ENCODE measurements around the gene OR51E1. TPM values are rescaled to one million over a fixed set of nuclear protein-coding genes. Genes with fewer than 3 reads are reported as not detected.

The OR51E1 gene
- total RNA-seq, 4 donors from 2014 or later = 0.12 to 1.2 (median 0.25) TPM

- H3K27ac ChIP-seq = no peak overlapping the region
- ATAC-seq = no peak
- intact Hi-C loops (cut with DNase I; ENCODE audit: low total_unique reads) = no loop called here
- in situ Hi-C loops (cut with MboI; ENCODE audit: low sequenced_read_pairs in 4 of 4) = no loop called here
- H3K4me1 ChIP-seq = no peaks in the 10 kb centered on the region
- TF ChIP-seq POLR2A (IDR thresholded peaks at IDR 0.05) (no peak), CTCF (IDR thresholded peaks at IDR 0.05 in 4 of 5, conservative IDR thresholded peaks at IDR 0.05 in 1 of 5) (no peak)
- DNase-seq = no peak
- H3K9me3 ChIP-seq = no peaks in the 10 kb centered on the region
- H3K4me3 ChIP-seq = no peak overlapping the region
- no peaks in the 10 kb centered on the region for H3K36me3 ChIP-seq
- H3K27me3 ChIP-seq = no peaks in the 10 kb centered on the region
Measured at GRCh38 chr11:4677948-4678347, 34.2 kb downstream of the OR51E1 start.

- Histone ChIP-seq H3K4me1 (no peaks in the 10 kb centered on the region), H3K27ac (no peak overlapping the region), H3K9me3 (no peaks in the 10 kb centered on the region), H3K4me3 (no peak overlapping the region), H3K27me3 (no peaks in the 10 kb centered on the region), H3K36me3 (no peaks in the 10 kb centered on the region)
- ATAC-seq (no peak), DNase-seq (no peak)
- no peak for TF ChIP-seq POLR2A (IDR thresholded peaks at IDR 0.05)
- in situ Hi-C loops (cut with MboI; ENCODE audit: low sequenced_read_pairs in 4 of 4) (no loop called here), intact Hi-C loops (cut with DNase I; ENCODE audit: low total_unique reads) (no loop called here)
Measured at GRCh38 chr11:4680341-4680740, 36.6 kb downstream of the OR51E1 start.

GRCh38 chr11:4682623-4683419, 39.0 kb downstream of the OR51E1 start:
- no peak for ATAC-seq
- intact Hi-C loops (cut with DNase I; ENCODE audit: low total_unique reads) = no loop called here

GRCh38 chr11:4684631-4685285, 41.0 kb downstream of the OR51E1 start:
- in situ Hi-C loops (cut with MboI; ENCODE audit: low sequenced_read_pairs in 4 of 4) = no loop called here
- DNase-seq (no peak), ATAC-seq (no peak)
- H3K4me1 ChIP-seq = no peaks in the 10 kb centered on the region
- no peaks in the 10 kb centered on the region for H3K36me3 ChIP-seq
- H3K27me3 ChIP-seq = no peaks in the 10 kb centered on the region
- no peak overlapping the region for H3K4me3 ChIP-seq
- TF ChIP-seq POLR2A (IDR thresholded peaks at IDR 0.05) = no peak
- TF ChIP-seq CTCF (IDR thresholded peaks at IDR 0.05 in 4 of 5, conservative IDR thresholded peaks at IDR 0.05 in 1 of 5) = no peak
- no peaks in the 10 kb centered on the region for H3K9me3 ChIP-seq
- intact Hi-C loops (cut with DNase I; ENCODE audit: low total_unique reads) = no loop called here
- no peak overlapping the region for H3K27ac ChIP-seq

More at GRCh38 chr11:4682623-4683419, 39.0 kb downstream of the OR51E1 start:
- in situ Hi-C loops (cut with MboI; ENCODE audit: low sequenced_read_pairs in 4 of 4) = no loop called here
- no peaks in the 10 kb centered on the region for H3K27me3 ChIP-seq
- no peaks in the 10 kb centered on the region for H3K9me3 ChIP-seq
- H3K27ac ChIP-seq = no peak overlapping the region
- no peak for DNase-seq
- no peak overlapping the region for H3K4me3 ChIP-seq
- no peak for TF ChIP-seq CTCF (IDR thresholded peaks at IDR 0.05 in 4 of 5, conservative IDR thresholded peaks at IDR 0.05 in 1 of 5)
- no peak for TF ChIP-seq POLR2A (IDR thresholded peaks at IDR 0.05)
- H3K36me3 ChIP-seq = no peaks in the 10 kb centered on the region
- H3K4me1 ChIP-seq = no peaks in the 10 kb centered on the region

- TF ChIP-seq CTCF (IDR thresholded peaks at IDR 0.05 in 4 of 5, conservative IDR thresholded peaks at IDR 0.05 in 1 of 5) = no peak
- TF ChIP-seq POLR2A (IDR thresholded peaks at IDR 0.05) = no peak
- H3K27me3 ChIP-seq = no peaks in the 10 kb centered on the region
- in situ Hi-C loops (cut with MboI; ENCODE audit: low sequenced_read_pairs in 4 of 4) = no loop called here
- intact Hi-C loops (cut with DNase I; ENCODE audit: low total_unique reads) = no loop called here
- no peaks in the 10 kb centered on the region for H3K4me1 ChIP-seq
- DNase-seq (no peak), ATAC-seq (no peak)
- H3K4me3 ChIP-seq = no peak overlapping the region
- no peak overlapping the region for H3K27ac ChIP-seq
- no peaks in the 10 kb centered on the region for H3K9me3 ChIP-seq
- no peaks in the 10 kb centered on the region for H3K36me3 ChIP-seq
Measured at GRCh38 chr11:4695442-4695841, 51.7 kb downstream of the OR51E1 start.
